Jurkat, Clone E6-1 (cell line): ENCODE measurements around the gene ADAMTS14.

Experiments used
- DNase-seq: peaks from one replicate; pipeline ENCODE4 v3.0.0-alpha.2; 2011; ENCODE audit warnings: low read depth, low spot score
- H3K4me3 ChIP-seq: 2 replicates; pipeline ENCODE4 v1.5.1; 2011; ENCODE audit warnings: mild to moderate bottlenecking, low read length, control low read depth, moderate library complexity

The ADAMTS14 gene

GRCh38 chr10:70714951-70715350 lies 42.6 kb downstream of the ADAMTS14 start:
- no peak overlapping the region for H3K4me3 ChIP-seq
- DNase-seq, result no peak

GRCh38 chr10:70715853-70716795 lies 43.8 kb downstream of the ADAMTS14 start:
- no peak for DNase-seq
- H3K4me3 ChIP-seq, result no peak overlapping the region

GRCh38 chr10:70722820-70723424 lies 50.6 kb downstream of the ADAMTS14 start:
- no peak overlapping the region for H3K4me3 ChIP-seq
- DNase-seq, result no peak

GRCh38 chr10:70723771-70724170 lies 51.5 kb downstream of the ADAMTS14 start:
- DNase-seq, result no peak
- no peak overlapping the region for H3K4me3 ChIP-seq

GRCh38 chr10:70726909-70727495 lies 54.7 kb downstream of the ADAMTS14 start:
- no peak overlapping the region for H3K4me3 ChIP-seq
- no peak for DNase-seq

- DNase-seq, result no peak
- H3K4me3 ChIP-seq, result no peak overlapping the region
Observed at GRCh38 chr10:70728328-70728727, 56.0 kb downstream of the ADAMTS14 start.

- DNase-seq, result no peak
- no peak overlapping the region for H3K4me3 ChIP-seq
Observed at GRCh38 chr10:70729763-70730357, 57.6 kb downstream of the ADAMTS14 start.

- DNase-seq, result no peak
- no peak overlapping the region for H3K4me3 ChIP-seq
Observed at GRCh38 chr10:70730955-70731354, 58.6 kb downstream of the ADAMTS14 start.

GRCh38 chr10:70732569-70732968 lies 60.3 kb downstream of the ADAMTS14 start:
- DNase-seq, result no peak

GRCh38 chr10:70733051-70733450 lies 60.7 kb downstream of the ADAMTS14 start:
- DNase-seq, result no peak
- no peak overlapping the region for H3K4me3 ChIP-seq

More at GRCh38 chr10:70732569-70732968, 60.3 kb downstream of the ADAMTS14 start:
- H3K4me3 ChIP-seq, result no peak overlapping the region

- no peak for DNase-seq
- H3K4me3 ChIP-seq, result no peak overlapping the region
Observed at GRCh38 chr10:70735161-70735560, 62.9 kb downstream of the ADAMTS14 start.

GRCh38 chr10:70736525-70736924 lies 64.2 kb downstream of the ADAMTS14 start:
- H3K4me3 ChIP-seq, result no peak overlapping the region
- DNase-seq, result no peak

GRCh38 chr10:70737250-70737649 lies 64.9 kb downstream of the ADAMTS14 start:
- no peak for DNase-seq

GRCh38 chr10:70738006-70738760 lies 65.9 kb downstream of the ADAMTS14 start:
- H3K4me3 ChIP-seq, result no peak overlapping the region
- no peak for DNase-seq

More at GRCh38 chr10:70737250-70737649, 64.9 kb downstream of the ADAMTS14 start:
- no peak overlapping the region for H3K4me3 ChIP-seq

- H3K4me3 ChIP-seq, result no peak overlapping the region
- no peak for DNase-seq
Observed at GRCh38 chr10:70738761-70739121, 66.4 kb downstream of the ADAMTS14 start.

GRCh38 chr10:70740406-70741288 lies 68.3 kb downstream of the ADAMTS14 start:
- H3K4me3 ChIP-seq, result no peak overlapping the region
- no peak for DNase-seq

- H3K4me3 ChIP-seq, result no peak overlapping the region
- DNase-seq, result no peak
Observed at GRCh38 chr10:70742537-70743429, 70.5 kb downstream of the ADAMTS14 start.
